DMS 273 (cell line): Measurements from ENCODE around the gene SOWAHC.
A peak's percentile ranks its signal among the peaks of the same experiment; 100 is the strongest.

Experiments used
- DNase-seq: peaks from one replicate; lab custom pipeline; 2025; ENCODE audit not compliant: unreplicated experiment; lab: John Stamatoyannopoulos, UW

Gene SOWAHC

GRCh38 chr2:109645412-109646184 lies 31.4 kb downstream of the SOWAHC start:
- no peak for DNase-seq

GRCh38 chr2:109646961-109647360 lies 32.8 kb downstream of the SOWAHC start:
- no peak for DNase-seq

GRCh38 chr2:109647636-109648035 lies 33.5 kb downstream of the SOWAHC start:
- no peak for DNase-seq

- DNase-seq: no peak
These were observed 33.9 kb downstream of the SOWAHC start for GRCh38 chr2:109648041-109648527.

GRCh38 chr2:109649736-109650695 lies 35.9 kb downstream of the SOWAHC start:
- peak; percentile 31 for DNase-seq

- DNase-seq: no peak
These were observed 40.3 kb downstream of the SOWAHC start for GRCh38 chr2:109654326-109655050.

GRCh38 chr2:109655287-109655686 lies 41.1 kb downstream of the SOWAHC start:
- DNase-seq: no peak

GRCh38 chr2:109659396-109660045 lies 45.4 kb downstream of the SOWAHC start:
- DNase-seq: peak; percentile 82

GRCh38 chr2:109660046-109660860 lies 46.1 kb downstream of the SOWAHC start:
- DNase-seq: peak; percentile 93

- DNase-seq: peak; percentile 39
These were observed 48.7 kb downstream of the SOWAHC start for GRCh38 chr2:109662889-109663288.

- peak; percentile 99 for DNase-seq
These were observed 49.6 kb downstream of the SOWAHC start for GRCh38 chr2:109663721-109664120.

- no peak for DNase-seq
These were observed 52.3 kb downstream of the SOWAHC start for GRCh38 chr2:109666466-109666865.
